MM.1S (cell line): ENCODE measurements around the gene MAML1.

Experiments
- DNase-seq: peaks from one replicate; pipeline ENCODE4 v3.0.0-alpha.2; 2015
- H2AFZ ChIP-seq: fragments of 300-600 bp; sonication (generic); 2 replicates; pipeline ENCODE4 v1.6.0; 2016; ENCODE audit warnings: antibody characterized with exemption, low read length
- H3F3A ChIP-seq: fragments of 300-600 bp; sonication (generic); 2 replicates; pipeline ENCODE4 v1.6.1; 2016; ENCODE audit warnings: mild to moderate bottlenecking, antibody characterized with exemption, low read length, moderate library complexity, mixed read lengths; ENCODE audit not compliant: insufficient read depth
- H3K27ac ChIP-seq: fragments of 300-600 bp; sonication (generic); 2 replicates; pipeline ENCODE4 v1.5.1; 2016; ENCODE audit warnings: mild to moderate bottlenecking, low read length
- H3K27me3 ChIP-seq: fragments of 300-600 bp; sonication (generic); replicated peaks from 2 replicates; pipeline ENCODE4 v1.6.0; 2016; ENCODE audit warnings: low read length; ENCODE audit not compliant: insufficient read depth
- H3K36me3 ChIP-seq: fragments of 300-600 bp; sonication (generic); replicated peaks from 2 replicates; pipeline ENCODE4 v1.6.1; 2016; ENCODE audit warnings: mild to moderate bottlenecking, low read length, mixed read lengths; ENCODE audit not compliant: insufficient read depth
- H3K4me1 ChIP-seq: fragments of 300-600 bp; sonication (generic); 2 replicates; pipeline ENCODE4 v1.6.1; 2016; ENCODE audit warnings: low read length, mixed read lengths
- H3K4me2 ChIP-seq: fragments of 300-600 bp; sonication (generic); 2 replicates; pipeline ENCODE4 v1.6.0; 2016; ENCODE audit warnings: low read depth, low read length
- H3K4me3 ChIP-seq: fragments of 300-600 bp; sonication (generic); 2 replicates; pipeline ENCODE4 v1.5.1; 2016; ENCODE audit warnings: low read length, mixed read lengths
- H3K79me2 ChIP-seq: fragments of 300-600 bp; sonication (generic); 2 replicates; pipeline ENCODE4 v1.6.1; 2016; ENCODE audit warnings: mixed run types, low read length, mixed read lengths
- H3K9ac ChIP-seq: fragments of 300-600 bp; sonication (generic); 2 replicates; pipeline ENCODE4 v1.6.1; 2016; ENCODE audit warnings: low read length, mixed read lengths
- H3K9me2 ChIP-seq: fragments of 300-600 bp; sonication (generic); replicated peaks from 2 replicates; pipeline ENCODE4 v1.6.1; 2016; ENCODE audit warnings: mild to moderate bottlenecking, low read length, mixed read lengths; ENCODE audit not compliant: insufficient read depth
- H3K9me3 ChIP-seq: fragments of 300-600 bp; sonication (generic); replicated peaks from 2 replicates; pipeline ENCODE4 v1.6.1; 2016; ENCODE audit warnings: mild to moderate bottlenecking, low read length, mixed read lengths; ENCODE audit not compliant: insufficient read depth
- H4K20me1 ChIP-seq: fragments of 300-600 bp; sonication (generic); 2 replicates; pipeline ENCODE4 v1.6.1; 2016; ENCODE audit warnings: mild to moderate bottlenecking, low read length, moderate library complexity, mixed read lengths; ENCODE audit not compliant: insufficient read depth
- EZH2 ChIP-seq: fragments of 300-600 bp; sonication (generic); optimal IDR thresholded peaks from 2 replicates; pipeline ENCODE3; 2017; ENCODE audit warnings: low read depth, mild to moderate bottlenecking, antibody characterized with exemption, low read length, mixed read lengths
- EZH2phosphoT487 ChIP-seq: fragments of 300-600 bp; sonication (generic); IDR thresholded peaks from 2 replicates; pipeline ENCODE4 v1.6.1; 2018; ENCODE audit warnings: antibody characterized with exemption, low read length
- TF ChIP-seq, protein P1 (sequence below): fragments of 300-600 bp; sonication (generic); IDR thresholded peaks from 2 replicates; pipeline ENCODE4 v1.5.1; 2016; ENCODE audit warnings: antibody characterized with exemption, low read length, mixed read lengths

MAML1 gene

GRCh38 chr5:179765400-179765799 lies 32.8 kb downstream of the MAML1 start:
- no peak for DNase-seq
- Histone ChIP-seq H3K9me3 (no peaks in the 10 kb centered on the region), H3K27me3 (no peaks in the 10 kb centered on the region), H3K79me2 (peaks cover 70% of the 10 kb centered on the region), H4K20me1 (peaks cover 13% of the 10 kb centered on the region), H3K9me2 (no peaks in the 10 kb centered on the region), H3F3A (peaks cover 15% of the 10 kb centered on the region), H3K36me3 (peaks cover 6% of the 10 kb centered on the region; the same call in 1 of the 2 replicates), H3K9ac (no peak overlapping the region), H3K4me2 (no peak overlapping the region), H3K27ac (no peak overlapping the region), H3K4me3 (no peak overlapping the region), H2AFZ (no peak overlapping the region), H3K4me1 (peaks cover 12% of the 10 kb centered on the region; the same call in 1 of the 2 replicates)
- TF ChIP-seq, protein P1, sequence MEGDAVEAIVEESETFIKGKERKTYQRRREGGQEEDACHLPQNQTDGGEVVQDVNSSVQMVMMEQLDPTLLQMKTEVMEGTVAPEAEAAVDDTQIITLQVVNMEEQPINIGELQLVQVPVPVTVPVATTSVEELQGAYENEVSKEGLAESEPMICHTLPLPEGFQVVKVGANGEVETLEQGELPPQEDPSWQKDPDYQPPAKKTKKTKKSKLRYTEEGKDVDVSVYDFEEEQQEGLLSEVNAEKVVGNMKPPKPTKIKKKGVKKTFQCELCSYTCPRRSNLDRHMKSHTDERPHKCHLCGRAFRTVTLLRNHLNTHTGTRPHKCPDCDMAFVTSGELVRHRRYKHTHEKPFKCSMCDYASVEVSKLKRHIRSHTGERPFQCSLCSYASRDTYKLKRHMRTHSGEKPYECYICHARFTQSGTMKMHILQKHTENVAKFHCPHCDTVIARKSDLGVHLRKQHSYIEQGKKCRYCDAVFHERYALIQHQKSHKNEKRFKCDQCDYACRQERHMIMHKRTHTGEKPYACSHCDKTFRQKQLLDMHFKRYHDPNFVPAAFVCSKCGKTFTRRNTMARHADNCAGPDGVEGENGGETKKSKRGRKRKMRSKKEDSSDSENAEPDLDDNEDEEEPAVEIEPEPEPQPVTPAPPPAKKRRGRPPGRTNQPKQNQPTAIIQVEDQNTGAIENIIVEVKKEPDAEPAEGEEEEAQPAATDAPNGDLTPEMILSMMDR: no peak
- TF ChIP-seq EZH2 (no peak), EZH2phosphoT487 (no peak)

- Histone ChIP-seq H3K9me3 (no peaks in the 10 kb centered on the region), H3K27ac (no peak overlapping the region), H3K4me1 (0 out of 2 replicates have a peak, but pooled peaks cover 11% of the 10 kb centered on the region), H3K4me2 (no peak overlapping the region), H3K79me2 (peaks cover 65% of the 10 kb centered on the region), H4K20me1 (peaks cover 13% of the 10 kb centered on the region), H3K4me3 (no peak overlapping the region), H3K27me3 (no peaks in the 10 kb centered on the region), H2AFZ (no peak overlapping the region), H3K9ac (no peak overlapping the region), H3F3A (peaks cover 15% of the 10 kb centered on the region), H3K9me2 (no peaks in the 10 kb centered on the region), H3K36me3 (peaks cover 6% of the 10 kb centered on the region; the same call in 1 of the 2 replicates)
- TF ChIP-seq EZH2: no peak
- no peak for TF ChIP-seq EZH2phosphoT487
- no peak for DNase-seq
Measured at GRCh38 chr5:179766021-179766725, 33.6 kb downstream of the MAML1 start.

DNA sequence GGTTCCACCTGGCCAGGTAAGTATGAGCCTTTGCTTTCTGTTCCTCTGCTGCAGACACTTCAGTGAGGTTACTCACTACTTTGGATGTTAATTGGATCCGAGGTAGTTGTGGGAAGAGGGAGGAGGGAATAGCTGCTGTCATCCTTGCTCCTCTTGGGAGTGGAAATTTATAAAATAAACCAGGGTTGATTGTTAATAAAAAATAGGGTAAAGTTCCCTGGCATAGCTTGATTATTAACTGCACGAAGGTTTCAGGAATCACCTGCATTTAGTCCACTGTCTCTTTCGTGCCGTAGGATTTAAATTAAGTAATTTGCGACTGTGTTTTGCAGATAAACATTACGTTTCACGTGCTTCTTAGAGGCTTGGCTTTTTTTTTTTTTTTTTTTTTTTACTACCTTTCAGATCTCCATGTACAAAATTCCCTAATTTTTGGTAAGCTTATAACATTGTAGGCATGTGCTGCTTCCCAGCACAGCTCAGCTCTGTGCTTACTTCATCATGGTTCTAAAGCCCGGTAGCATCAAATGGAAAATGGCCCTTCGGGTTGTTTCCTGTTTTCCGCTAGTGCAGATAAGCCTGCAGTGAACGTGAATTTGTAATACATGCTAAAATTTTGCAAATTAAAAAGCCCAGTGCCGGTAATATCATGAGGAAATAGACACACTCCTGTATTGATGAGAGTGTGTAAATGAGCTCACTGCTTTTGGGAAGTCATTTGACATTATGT lies 34.3 kb downstream of the MAML1 start:
- no peak overlapping the region for H3K4me2 ChIP-seq
- no peak overlapping the region for H2AFZ ChIP-seq
- 0 out of 2 replicates have a peak, but pooled peaks cover 7% of the 10 kb centered on the region for H3K4me1 ChIP-seq
- H3K79me2 ChIP-seq: peaks cover 58% of the 10 kb centered on the region
- no peaks in the 10 kb centered on the region for H3K9me2 ChIP-seq
- H3F3A ChIP-seq: peaks cover 12% of the 10 kb centered on the region
- no peak overlapping the region for H3K4me3 ChIP-seq
- H3K9me3 ChIP-seq: no peaks in the 10 kb centered on the region
- TF ChIP-seq EZH2 (no peak), EZH2phosphoT487 (no peak)
- TF ChIP-seq, protein P1: no peak
- no peak overlapping the region for H3K9ac ChIP-seq
- DNase-seq: no peak
- H3K36me3 ChIP-seq: peaks cover 6% of the 10 kb centered on the region; the same call in 1 of the 2 replicates
- no peaks in the 10 kb centered on the region for H3K27me3 ChIP-seq
- H3K27ac ChIP-seq: no peak overlapping the region
- peaks cover 13% of the 10 kb centered on the region for H4K20me1 ChIP-seq
